DMS153 treated with DMSO at 0.1 percent for 48 hours (cell line): ENCODE results near the gene PCDHB16.
"Not testable (repeated sequence)": the region's sequence is repeated elsewhere in the genome, so short reads cannot be mapped to it uniquely, and the experiment has no call there.

Source experiments
- DNase-seq: peaks from one replicate; lab custom pipeline; 2025; ENCODE audit not compliant: unreplicated experiment; lab: John Stamatoyannopoulos, UW

Gene PCDHB16

GRCh38 chr5:141182248-141182647 lies at the start of gene PCDHB16:
PCDHB16 (plus strand) TSS chr5:141182387; CDS start chr5:141182560, 173 bp downstream.
- DNase-seq = no peak

- no peak for DNase-seq
Observed at GRCh38 chr5:141135030-141135717, 47.0 kb upstream of the PCDHB16 start, which contains the start of gene PCDHB5. PCDHB5 (plus strand) TSS chr5:141135206; CDS start chr5:141135435, 229 bp downstream.

GRCh38 chr5:141135718-141136266 lies 46.4 kb upstream of the PCDHB16 start:
- DNase-seq = no peak

GRCh38 chr5:141137346-141137745 lies 44.8 kb upstream of the PCDHB16 start:
- DNase-seq = not testable (repeated sequence)

GRCh38 chr5:141149812-141150211 lies 32.4 kb upstream of the PCDHB16 start, which contains the start of gene PCDHB6:
PCDHB6 (plus strand) TSS chr5:141150057; CDS start chr5:141150258, 201 bp downstream.
- no peak for DNase-seq

GRCh38 chr5:141150224-141150992 lies 31.8 kb upstream of the PCDHB16 start:
- DNase-seq = no peak

- DNase-seq = no peak
Observed at GRCh38 chr5:141150993-141151325, 31.2 kb upstream of the PCDHB16 start.

GRCh38 chr5:141151632-141152031 lies 30.6 kb upstream of the PCDHB16 start:
- not testable (repeated sequence) for DNase-seq

GRCh38 chr5:141152096-141152495 lies 30.1 kb upstream of the PCDHB16 start:
- DNase-seq = not testable (repeated sequence)

GRCh38 chr5:141155540-141156374 lies 26.4 kb upstream of the PCDHB16 start:
- no peak for DNase-seq

GRCh38 chr5:141157356-141157755 lies 24.8 kb upstream of the PCDHB16 start:
- not testable (repeated sequence) for DNase-seq

GRCh38 chr5:141157901-141158300 lies 24.3 kb upstream of the PCDHB16 start:
- not testable (repeated sequence) for DNase-seq

- no peak for DNase-seq
Observed at GRCh38 chr5:141172381-141173204, 9.6 kb upstream of the PCDHB16 start, which contains the start of gene PCDHB7. PCDHB7 (plus strand) TSS chr5:141172644; CDS start chr5:141172836, 192 bp downstream.

GRCh38 chr5:141174291-141175104 lies 7.7 kb upstream of the PCDHB16 start:
- DNase-seq = not testable (repeated sequence)

- no peak for DNase-seq
Observed at GRCh38 chr5:141175933-141176332, 6.3 kb upstream of the PCDHB16 start.

- DNase-seq = not testable (repeated sequence)
Observed at GRCh38 chr5:141177577-141178191, 4.5 kb upstream of the PCDHB16 start, which contains the start of gene PCDHB8. PCDHB8 (plus strand) TSS chr5:141177790; CDS start chr5:141178035, 245 bp downstream.

- DNase-seq = not testable (repeated sequence)
Observed at GRCh38 chr5:141179371-141179770, 2.8 kb upstream of the PCDHB16 start.

- DNase-seq = not testable (repeated sequence)
Observed at GRCh38 chr5:141179876-141180275, 2.3 kb upstream of the PCDHB16 start.
